Measurements from ENCODE around the gene CD68. TPM values are rescaled to one million over a fixed set of nuclear protein-coding genes. Genes with fewer than 3 reads are reported as not detected.

The CD68 gene
- total RNA-seq, 1 experiment from 2014 or later, result 51.6 TPM

- Histone ChIP-seq H3K9me3 (ENCODE audit: control insufficient read depth, insufficient read depth, low read depth, low read length) (no peaks in the 10 kb centered on the region), H3K27me3 (ENCODE audit: control insufficient read depth, insufficient read depth, low read length) (no peaks in the 10 kb centered on the region), H3K27ac (ENCODE audit: low read length) (0 out of 2 replicates have a peak overlapping the region, but pooled peaks have one; percentile 12), H3K4me3 (ENCODE audit: low read depth in 2 of 2, low read length in 2 of 2) (no peak overlapping the region), H3K4me1 (ENCODE audit: control insufficient read depth, insufficient read depth, low read length) (peaks cover 10% of the 10 kb centered on the region), H3K36me3 (ENCODE audit: control insufficient read depth, insufficient read depth, low read length) (peaks cover 18% of the 10 kb centered on the region)
- DNase-seq (ENCODE audit: low read depth, low spot score) (no peak), ATAC-seq (no peak)
- intact Hi-C loops (cut with micrococcal nuclease; ENCODE audit: unreplicated experiment), result no loop called here
- POLR2A ChIA-PET, result no interaction called here
- CTCF ChIA-PET, result no interaction called here
- TF ChIP-seq TCF7L2 (IDR thresholded peaks at IDR 0.05; ENCODE audit: low read depth, low read length), result no peak
- no peak for TF ChIP-seq REST (IDR thresholded peaks at IDR 0.05; ENCODE audit: insufficient read depth in 1 of 2, low read depth in 2 of 2, low read length in 1 of 2)
- no peak for TF ChIP-seq CTCF (IDR thresholded peaks at IDR 0.05)
- no peak for TF ChIP-seq SIN3A (IDR thresholded peaks at IDR 0.05; ENCODE audit: borderline replicate concordance, insufficient read depth, low read depth, low read length)
- in situ Hi-C loops (cut with HindIII; ENCODE audit: low pct_unique_long_range_greater_than_20kb, low sequenced_read_pairs), result no loop called here
- no TSS peak for BruUV-seq (replicated peaks)
Measured at GRCh38 chr17:7570351-7570750, 9.1 kb upstream of the CD68 start.

GRCh38 chr17:7572338-7572587, 7.2 kb upstream of the CD68 start:
- Histone ChIP-seq H3K27me3 (ENCODE audit: control insufficient read depth, insufficient read depth, low read length) (no peaks in the 10 kb centered on the region), H3K4me3 (ENCODE audit: low read depth in 2 of 2, low read length in 2 of 2) (peak overlapping the region; percentile 75 to 89), H3K27ac (ENCODE audit: low read length) (peak overlapping the region; percentile 96), H3K36me3 (ENCODE audit: control insufficient read depth, insufficient read depth, low read length) (peaks cover 27% of the 10 kb centered on the region), H3K4me1 (ENCODE audit: control insufficient read depth, insufficient read depth, low read length) (peaks cover 30% of the 10 kb centered on the region), H3K9me3 (ENCODE audit: control insufficient read depth, insufficient read depth, low read depth, low read length) (no peaks in the 10 kb centered on the region)
- DNase-seq (ENCODE audit: low read depth, low spot score) (no peak), ATAC-seq (no peak)
- in situ Hi-C loops (cut with HindIII; ENCODE audit: low pct_unique_long_range_greater_than_20kb, low sequenced_read_pairs) (no loop called here), intact Hi-C loops (cut with micrococcal nuclease; ENCODE audit: unreplicated experiment) (no loop called here)
- TF ChIP-seq POLR2AphosphoS5 (IDR thresholded peaks at IDR 0.05; ENCODE audit: low read depth, low read length) (no peak), CTCF (IDR thresholded peaks at IDR 0.05) (no peak), TCF7L2 (IDR thresholded peaks at IDR 0.05; ENCODE audit: low read depth, low read length) (no peak), REST (IDR thresholded peaks at IDR 0.05; ENCODE audit: insufficient read depth in 1 of 2, low read depth in 2 of 2, low read length in 1 of 2) (no peak), SIN3A (IDR thresholded peaks at IDR 0.05; ENCODE audit: borderline replicate concordance, insufficient read depth, low read depth, low read length) (no peak)
- ChIA-PET CTCF (no interaction called here), POLR2A (no interaction called here)
- BruUV-seq (replicated peaks), result no TSS peak

Measured in Panc1 (cell line).